ENCODE results near the gene GALNT14.
A peak's percentile ranks its signal among the peaks of the same experiment; 100 is the strongest.

The GALNT14 gene

DNA sequence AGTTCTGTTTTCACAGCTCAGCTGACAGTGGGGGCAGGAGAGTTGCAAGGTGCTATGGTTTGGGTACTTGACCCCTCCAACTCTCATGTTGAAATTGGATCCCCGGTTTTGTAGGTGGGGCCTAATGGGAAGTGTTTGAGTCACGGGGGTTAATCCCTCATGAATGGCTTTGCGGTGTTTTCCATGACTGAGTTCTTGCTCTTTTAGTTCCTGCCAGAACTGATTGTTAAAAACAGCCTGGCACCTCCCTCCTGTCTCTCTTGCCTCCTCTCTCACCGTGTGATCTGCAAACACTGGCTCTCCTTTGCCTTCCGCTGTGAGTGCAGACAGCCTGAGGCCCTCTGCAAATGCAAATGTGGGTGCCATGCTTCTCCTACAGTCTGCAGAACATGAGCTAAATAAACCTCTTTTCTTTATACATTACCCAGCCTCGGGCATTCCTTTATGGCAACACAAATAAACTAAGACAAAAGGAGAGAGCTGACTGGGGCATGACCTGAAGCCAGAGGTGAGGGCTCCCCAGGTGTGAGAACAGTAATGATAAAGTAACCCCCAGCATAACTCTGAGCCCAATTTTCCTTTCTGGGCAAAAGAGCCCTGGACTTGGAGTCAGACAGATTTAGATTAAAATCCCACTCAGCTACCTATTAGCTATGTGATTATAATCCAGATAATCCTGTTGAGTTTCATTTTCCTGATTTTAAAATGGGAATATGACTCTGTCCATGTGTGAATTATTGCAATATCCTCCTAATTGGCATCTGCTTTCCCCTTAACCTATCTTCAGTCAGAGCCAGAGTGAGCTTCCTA, 266.1 kb downstream of the GALNT14 start:
- no peak for DNase-seq (ENCODE audit: low spot score)

GRCh38 chr2:30871440-30871839, 266.8 kb downstream of the GALNT14 start:
- TF ChIP-seq, protein P1, sequence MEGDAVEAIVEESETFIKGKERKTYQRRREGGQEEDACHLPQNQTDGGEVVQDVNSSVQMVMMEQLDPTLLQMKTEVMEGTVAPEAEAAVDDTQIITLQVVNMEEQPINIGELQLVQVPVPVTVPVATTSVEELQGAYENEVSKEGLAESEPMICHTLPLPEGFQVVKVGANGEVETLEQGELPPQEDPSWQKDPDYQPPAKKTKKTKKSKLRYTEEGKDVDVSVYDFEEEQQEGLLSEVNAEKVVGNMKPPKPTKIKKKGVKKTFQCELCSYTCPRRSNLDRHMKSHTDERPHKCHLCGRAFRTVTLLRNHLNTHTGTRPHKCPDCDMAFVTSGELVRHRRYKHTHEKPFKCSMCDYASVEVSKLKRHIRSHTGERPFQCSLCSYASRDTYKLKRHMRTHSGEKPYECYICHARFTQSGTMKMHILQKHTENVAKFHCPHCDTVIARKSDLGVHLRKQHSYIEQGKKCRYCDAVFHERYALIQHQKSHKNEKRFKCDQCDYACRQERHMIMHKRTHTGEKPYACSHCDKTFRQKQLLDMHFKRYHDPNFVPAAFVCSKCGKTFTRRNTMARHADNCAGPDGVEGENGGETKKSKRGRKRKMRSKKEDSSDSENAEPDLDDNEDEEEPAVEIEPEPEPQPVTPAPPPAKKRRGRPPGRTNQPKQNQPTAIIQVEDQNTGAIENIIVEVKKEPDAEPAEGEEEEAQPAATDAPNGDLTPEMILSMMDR (IDR thresholded peaks at IDR 0.05; ENCODE audit: poor library complexity, severe bottlenecking) = no peak
- Histone ChIP-seq H3K27ac (ENCODE audit: poor library complexity, severe bottlenecking) (no peak overlapping the region), H3K4me1 (ENCODE audit: insufficient read depth, poor library complexity, severe bottlenecking) (peaks cover 12% of the 10 kb centered on the region), H3K36me3 (ENCODE audit: low read depth) (no peaks in the 10 kb centered on the region), H3K27me3 (ENCODE audit: insufficient read depth, poor library complexity, severe bottlenecking) (no peaks in the 10 kb centered on the region), H3K4me3 (ENCODE audit: severe bottlenecking) (no peak overlapping the region), H3K9me3 (ENCODE audit: severe bottlenecking) (no peaks in the 10 kb centered on the region)
- ATAC-seq (ENCODE audit: low read depth) = 0 out of 3 replicates have a peak, but pooled peaks have one; percentile 13
- no peak for DNase-seq (ENCODE audit: low spot score)

More for the DNA sequence above, 266.1 kb downstream of the GALNT14 start:
- Histone ChIP-seq H3K4me1 (ENCODE audit: insufficient read depth, poor library complexity, severe bottlenecking) (peaks cover 12% of the 10 kb centered on the region), H3K27me3 (ENCODE audit: insufficient read depth, poor library complexity, severe bottlenecking) (no peaks in the 10 kb centered on the region), H3K4me3 (ENCODE audit: severe bottlenecking) (no peak overlapping the region), H3K36me3 (ENCODE audit: low read depth) (no peaks in the 10 kb centered on the region), H3K9me3 (ENCODE audit: severe bottlenecking) (no peaks in the 10 kb centered on the region), H3K27ac (ENCODE audit: poor library complexity, severe bottlenecking) (no peak overlapping the region)
- TF ChIP-seq, protein P1 (IDR thresholded peaks at IDR 0.05; ENCODE audit: poor library complexity, severe bottlenecking) = no peak
- ATAC-seq (ENCODE audit: low read depth) = peak; percentile 95

DNA sequence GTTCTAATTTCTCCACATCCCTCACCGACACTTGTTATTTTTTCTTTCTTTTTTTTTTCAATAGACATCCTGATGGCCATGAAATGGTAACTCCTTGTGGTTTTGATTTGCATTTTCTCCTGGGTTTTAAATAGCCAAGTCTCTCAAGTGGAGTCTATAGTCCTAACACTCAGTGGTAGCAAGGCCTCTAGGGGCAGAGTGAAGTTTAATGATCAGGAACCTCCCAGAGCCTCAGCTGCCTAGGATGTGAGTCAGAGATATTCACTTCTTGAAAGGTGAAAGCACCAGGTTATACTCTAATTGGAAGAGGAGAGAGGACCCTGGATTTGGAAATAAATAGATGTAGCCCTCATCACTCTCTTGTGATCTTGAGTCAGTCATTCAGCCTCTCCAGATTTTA, 268.3 kb downstream of the GALNT14 start:
- H3K4me1 ChIP-seq (ENCODE audit: insufficient read depth, poor library complexity, severe bottlenecking) = peaks cover 12% of the 10 kb centered on the region
- DNase-seq (ENCODE audit: low spot score) = no peak

GRCh38 chr2:30867385-30867784, 270.9 kb downstream of the GALNT14 start:
- Histone ChIP-seq H3K27ac (ENCODE audit: poor library complexity, severe bottlenecking) (no peak overlapping the region), H3K4me1 (ENCODE audit: insufficient read depth, poor library complexity, severe bottlenecking) (peaks cover 10% of the 10 kb centered on the region), H3K4me3 (ENCODE audit: severe bottlenecking) (no peak overlapping the region), H3K36me3 (ENCODE audit: low read depth) (no peaks in the 10 kb centered on the region), H3K9me3 (ENCODE audit: severe bottlenecking) (no peaks in the 10 kb centered on the region), H3K27me3 (ENCODE audit: insufficient read depth, poor library complexity, severe bottlenecking) (no peaks in the 10 kb centered on the region)
- ATAC-seq (ENCODE audit: low read depth) = no peak
- TF ChIP-seq, protein P1 (IDR thresholded peaks at IDR 0.05; ENCODE audit: poor library complexity, severe bottlenecking) = no peak
- no peak for DNase-seq (ENCODE audit: low spot score)

More for the DNA sequence above, 268.3 kb downstream of the GALNT14 start:
- peak; percentile 44; the same call in 2 of the 3 replicates for ATAC-seq (ENCODE audit: low read depth)
- no peaks in the 10 kb centered on the region for H3K9me3 ChIP-seq (ENCODE audit: severe bottlenecking)
- no peaks in the 10 kb centered on the region for H3K27me3 ChIP-seq (ENCODE audit: insufficient read depth, poor library complexity, severe bottlenecking)
- no peak overlapping the region for H3K4me3 ChIP-seq (ENCODE audit: severe bottlenecking)
- TF ChIP-seq, protein P1 (IDR thresholded peaks at IDR 0.05; ENCODE audit: poor library complexity, severe bottlenecking) = no peak
- H3K27ac ChIP-seq (ENCODE audit: poor library complexity, severe bottlenecking) = no peak overlapping the region
- H3K36me3 ChIP-seq (ENCODE audit: low read depth) = no peaks in the 10 kb centered on the region

DNA sequence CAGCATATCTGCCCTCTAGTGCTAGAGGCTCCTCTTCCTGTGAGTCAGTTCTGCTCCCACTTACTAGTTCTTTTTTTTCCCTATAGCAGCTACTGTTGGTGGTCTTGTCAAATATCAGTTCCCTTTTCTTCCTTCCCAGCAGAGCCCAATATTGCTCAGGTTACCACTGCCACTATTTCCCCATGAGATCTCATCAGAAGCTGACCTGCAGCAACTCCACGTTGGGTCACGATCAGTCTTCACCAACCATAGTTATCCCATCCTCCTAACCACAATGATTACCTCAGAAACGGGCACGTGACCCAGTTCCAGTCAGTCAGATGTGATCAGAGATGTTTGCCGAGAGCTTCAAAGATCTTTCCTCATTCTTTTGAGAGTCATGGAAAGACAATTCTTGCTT, 271.3 kb downstream of the GALNT14 start:
- Histone ChIP-seq H3K4me3 (ENCODE audit: severe bottlenecking) (no peak overlapping the region), H3K27me3 (ENCODE audit: insufficient read depth, poor library complexity, severe bottlenecking) (no peaks in the 10 kb centered on the region), H3K4me1 (ENCODE audit: insufficient read depth, poor library complexity, severe bottlenecking) (peaks cover 6% of the 10 kb centered on the region), H3K27ac (ENCODE audit: poor library complexity, severe bottlenecking) (no peak overlapping the region), H3K36me3 (ENCODE audit: low read depth) (no peaks in the 10 kb centered on the region), H3K9me3 (ENCODE audit: severe bottlenecking) (no peaks in the 10 kb centered on the region)
- no peak for DNase-seq (ENCODE audit: low spot score)
- no peak for ATAC-seq (ENCODE audit: low read depth)
- TF ChIP-seq, protein P1 (IDR thresholded peaks at IDR 0.05; ENCODE audit: poor library complexity, severe bottlenecking) = no peak

Data from RWPE2 (cell line).